SJSA1 (cell line): Measurements from ENCODE around the gene MT3. TPM values are rescaled to one million over a fixed set of nuclear protein-coding genes. Genes with fewer than 3 reads are reported as not detected.
"Not testable (repeated sequence)": the region's sequence is repeated elsewhere in the genome, so short reads cannot be mapped to it uniquely, and the experiment has no call there.

ENCODE experiments used
- DNase-seq, 2 experiments: peaks; one replicate each; pipeline ENCODE4 v3.0.0-alpha.2; 2015 to 2020; ENCODE audit warnings: low spot score in 2 of 2, low read depth in 1 of 2
- H3K27ac ChIP-seq: fragments of 250-450 bp; sonication (Bioruptor Pico); 2 replicates; pipeline ENCODE4 v1.5.1; 2020; ENCODE audit warnings: mild to moderate bottlenecking, moderate library complexity
- H3K27me3 ChIP-seq: fragments of 250-450 bp; sonication (Bioruptor Pico); replicated peaks from 2 replicates; pipeline ENCODE4 v1.5.1; 2020; ENCODE audit warnings: mild to moderate bottlenecking, moderate library complexity
- H3K36me3 ChIP-seq: fragments of 250-450 bp; sonication (Bioruptor Pico); 2 replicates; pipeline ENCODE4 v1.5.1; 2020; ENCODE audit warnings: mild to moderate bottlenecking
- H3K4me1 ChIP-seq: fragments of 250-450 bp; sonication (Bioruptor Pico); replicated peaks from 2 replicates; pipeline ENCODE4 v1.6.1; 2021; ENCODE audit warnings: mild to moderate bottlenecking
- H3K4me3 ChIP-seq: fragments of 250-450 bp; sonication (Bioruptor Pico); 2 replicates; pipeline ENCODE4 v1.5.1; 2020; ENCODE audit warnings: mild to moderate bottlenecking
- H3K9me3 ChIP-seq: fragments of 250-450 bp; sonication (Bioruptor Pico); replicated peaks from 2 replicates; pipeline ENCODE4 v1.5.1; 2020; ENCODE audit warnings: mild to moderate bottlenecking
- total RNA-seq: library from RNA; depleted of rRNA; stranded (reverse); fragments of >200 nt; shearing (Covaris generic); gene quantifications from 2 replicates; pipeline ENCODE4 v1.2.3, GENCODE V29; 2014

Gene MT3
- total RNA-seq, 1 experiment from 2014 or later = not detected

GRCh38 chr16:56561126-56561525 lies 28.2 kb upstream of the MT3 start:
- Histone ChIP-seq H3K4me1 (no peaks in the 10 kb centered on the region), H3K36me3 (no peaks in the 10 kb centered on the region), H3K4me3 (no peak overlapping the region), H3K9me3 (no peaks in the 10 kb centered on the region), H3K27me3 (peaks cover 20% of the 10 kb centered on the region; the same call in 1 of the 2 replicates), H3K27ac (no peak overlapping the region)
- DNase-seq = no peak

GRCh38 chr16:56564793-56565477 lies 24.4 kb upstream of the MT3 start, which contains the start of gene MT4:
Gene MT4, plus strand, starts transcription at chr16:56565073. Its CDS starts 56 bp downstream, at chr16:56565129.
- H3K4me1 ChIP-seq = no peaks in the 10 kb centered on the region
- DNase-seq = no peak
- no peaks in the 10 kb centered on the region for H3K36me3 ChIP-seq
- no peak within 1 kb of the TSS for H3K27ac ChIP-seq
- no peak within 1 kb of the TSS for H3K4me3 ChIP-seq
- 0 out of 2 replicates have a peak, but pooled peaks cover 14% of the 10 kb centered on the region for H3K27me3 ChIP-seq
- H3K9me3 ChIP-seq = no peaks in the 10 kb centered on the region

- Histone ChIP-seq H3K4me1 (no peaks in the 10 kb centered on the region), H3K4me3 (no peak overlapping the region), H3K27ac (no peak overlapping the region), H3K9me3 (0 out of 2 replicates have a peak, but pooled peaks cover 2% of the 10 kb centered on the region), H3K36me3 (no peaks in the 10 kb centered on the region), H3K27me3 (peaks cover 12% of the 10 kb centered on the region)
- no peak for DNase-seq
Measured at GRCh38 chr16:56569971-56570370, 19.4 kb upstream of the MT3 start.

- H3K36me3 ChIP-seq = no peaks in the 10 kb centered on the region
- 0 out of 2 replicates have a peak, but pooled peaks cover 2% of the 10 kb centered on the region for H3K9me3 ChIP-seq
- DNase-seq = no peak
- no peaks in the 10 kb centered on the region for H3K4me1 ChIP-seq
- no peaks in the 10 kb centered on the region; the same call in none of the 2 replicates for H3K27me3 ChIP-seq
- no peak overlapping the region for H3K4me3 ChIP-seq
- no peak overlapping the region for H3K27ac ChIP-seq
Measured at GRCh38 chr16:56571525-56571924, 17.8 kb upstream of the MT3 start.

GRCh38 chr16:56574625-56575024 lies 14.7 kb upstream of the MT3 start:
- H3K27ac ChIP-seq = no peak overlapping the region
- H3K9me3 ChIP-seq = 0 out of 2 replicates have a peak, but pooled peaks cover 2% of the 10 kb centered on the region
- no peaks in the 10 kb centered on the region for H3K4me1 ChIP-seq
- DNase-seq = no peak
- no peaks in the 10 kb centered on the region; the same call in none of the 2 replicates for H3K27me3 ChIP-seq
- H3K36me3 ChIP-seq = no peaks in the 10 kb centered on the region
- H3K4me3 ChIP-seq = no peak overlapping the region

- 0 out of 2 replicates have a peak, but pooled peaks cover 2% of the 10 kb centered on the region for H3K9me3 ChIP-seq
- H3K4me3 ChIP-seq = no peak overlapping the region
- H3K27me3 ChIP-seq = no peaks in the 10 kb centered on the region; the same call in none of the 2 replicates
- H3K27ac ChIP-seq = no peak overlapping the region
- H3K4me1 ChIP-seq = no peaks in the 10 kb centered on the region
- DNase-seq = peak; percentile 47 to 70
- H3K36me3 ChIP-seq = no peaks in the 10 kb centered on the region
Measured at GRCh38 chr16:56576585-56577299, 12.6 kb upstream of the MT3 start.

- DNase-seq = no peak
- Histone ChIP-seq H3K27ac (no peak overlapping the region), H3K27me3 (no peaks in the 10 kb centered on the region; the same call in none of the 2 replicates), H3K36me3 (no peaks in the 10 kb centered on the region), H3K9me3 (0 out of 2 replicates have a peak, but pooled peaks cover 2% of the 10 kb centered on the region), H3K4me1 (no peaks in the 10 kb centered on the region), H3K4me3 (no peak overlapping the region)
Measured at GRCh38 chr16:56577300-56577625, 12.1 kb upstream of the MT3 start.

GRCh38 chr16:56580391-56581048 lies 8.8 kb upstream of the MT3 start:
- Histone ChIP-seq H3K36me3 (no peaks in the 10 kb centered on the region), H3K27me3 (peaks cover 13% of the 10 kb centered on the region), H3K4me1 (no peaks in the 10 kb centered on the region), H3K4me3 (no peak overlapping the region), H3K9me3 (no peaks in the 10 kb centered on the region), H3K27ac (no peak overlapping the region)
- no peak for DNase-seq

GRCh38 chr16:56582911-56583310 lies 6.4 kb upstream of the MT3 start:
- not testable (repeated sequence) for H3K9me3 ChIP-seq, H3K4me3 ChIP-seq, H3K27ac ChIP-seq, H3K4me1 ChIP-seq, H3K36me3 ChIP-seq, DNase-seq
- H3K27me3 ChIP-seq = peaks cover 19% of the 10 kb centered on the region

- Histone ChIP-seq H3K4me3 (no peak overlapping the region), H3K27ac (no peak overlapping the region), H3K4me1 (no peaks in the 10 kb centered on the region), H3K9me3 (no peaks in the 10 kb centered on the region), H3K27me3 (peaks cover 24% of the 10 kb centered on the region), H3K36me3 (no peaks in the 10 kb centered on the region)
- DNase-seq = no peak
Measured at GRCh38 chr16:56583351-56584168, 5.8 kb upstream of the MT3 start.

- H3K4me3 ChIP-seq = no peak overlapping the region
- H3K4me1 ChIP-seq = peaks cover 3% of the 10 kb centered on the region
- H3K9me3 ChIP-seq = 0 out of 2 replicates have a peak, but pooled peaks cover 2% of the 10 kb centered on the region
- H3K27me3 ChIP-seq = peaks cover 31% of the 10 kb centered on the region
- no peak for DNase-seq
- H3K27ac ChIP-seq = no peak overlapping the region
- no peaks in the 10 kb centered on the region for H3K36me3 ChIP-seq
Measured at GRCh38 chr16:56584276-56584675, 5.1 kb upstream of the MT3 start.

- 0 out of 2 replicates have a peak, but pooled peaks cover 5% of the 10 kb centered on the region for H3K9me3 ChIP-seq
- no peak for DNase-seq
- H3K36me3 ChIP-seq = no peaks in the 10 kb centered on the region
- H3K27me3 ChIP-seq = peaks cover 53% of the 10 kb centered on the region
- peaks cover 7% of the 10 kb centered on the region for H3K4me1 ChIP-seq
- no peak overlapping the region for H3K27ac ChIP-seq
- no peak overlapping the region; the same call in 1 of the 2 replicates for H3K4me3 ChIP-seq
Measured at GRCh38 chr16:56588781-56589140, 567 bp upstream of the MT3 start.

GRCh38 chr16:56591377-56592060 lies 2.2 kb downstream of the MT3 start:
- Histone ChIP-seq H3K27ac (no peak overlapping the region), H3K36me3 (no peaks in the 10 kb centered on the region), H3K27me3 (peaks cover 38% of the 10 kb centered on the region), H3K4me3 (no peak overlapping the region), H3K9me3 (0 out of 2 replicates have a peak, but pooled peaks cover 5% of the 10 kb centered on the region), H3K4me1 (peaks cover 7% of the 10 kb centered on the region)
- no peak for DNase-seq
